T-cell (primary cell): ENCODE measurements around the gene FLNB. TPM values are rescaled to one million over a fixed set of nuclear protein-coding genes. Genes with fewer than 3 reads are reported as not detected.

Source experiments
- ATAC-seq, 4 experiments: fragments of 200-7000 bp in 3 of 4; fragments of 150-1000 bp in 1 of 4; cut with Tn5 transposase; replicated peaks in 1 of 4; 1 replicate in 3 of 4; 2 replicates in 1 of 4; pipeline ENCODE4 v1.10.0; 2021; ENCODE audit warnings: moderate library complexity in 3 of 4, mild to moderate bottlenecking in 2 of 4, moderate number of reproducible peaks in 1 of 4
- CTCF ChIA-PET, 2 donors: fragments of 300-600 bp; sonication (Branson Sonifier 250); formaldehyde crosslinking; loops; one replicate each; lab custom pipeline; 2022; ENCODE audit warnings: antibody characterized with exemption in 2 of 2; lab: Charles Lee
- POLR2A ChIA-PET, 2 donors: fragments of 300-600 bp; sonication (Branson Sonifier 250); formaldehyde crosslinking; loops; one replicate each; lab custom pipeline; 2022; ENCODE audit warnings: antibody characterized with exemption in 2 of 2; lab: Charles Lee
- DNase-seq, 35 experiments: peaks; one replicate each; pipeline versions ENCODE4 v3.0.0 to v3.0.0-alpha.2; 2013 to 2023
- H3K27ac ChIP-seq: one replicate; pipeline ENCODE4 v1.5.1; 2013; ENCODE audit warnings: low read length
- H3K27me3 ChIP-seq, 2 experiments: replicated peaks in 1 of 2; 1 replicate in 1 of 2; 2 replicates in 1 of 2; pipeline versions ENCODE4 v1.6.1 to v1.7.0; 2013; ENCODE audit warnings: low read length in 1 of 2, mixed read lengths in 1 of 2; ENCODE audit not compliant: control insufficient read depth in 2 of 2, insufficient read depth in 2 of 2; ENCODE audit errors: extremely low read depth in 1 of 2
- H3K36me3 ChIP-seq, 2 donors: 1 replicate in 1 of 2; 2 replicates in 1 of 2; pipeline versions ENCODE4 v1.6.1 to v1.7.0; 2013; ENCODE audit warnings: low read length in 1 of 2; ENCODE audit not compliant: control insufficient read depth in 2 of 2, insufficient read depth in 1 of 2; ENCODE audit errors: extremely low read depth in 1 of 2
- H3K4me1 ChIP-seq, 2 experiments: 1 replicate in 1 of 2; 2 replicates in 1 of 2; pipeline versions ENCODE4 v1.6.1 to v1.7.0; 2013; ENCODE audit warnings: low read length in 2 of 2, mixed read lengths in 1 of 2; ENCODE audit not compliant: insufficient read depth in 2 of 2, control insufficient read depth in 1 of 2; ENCODE audit errors: extremely low read depth in 1 of 2
- H3K4me3 ChIP-seq, 2 donors: 1 replicate in 1 of 2; 2 replicates in 1 of 2; pipeline versions ENCODE4 v1.5.1 to v1.7.0; 2013; ENCODE audit warnings: mild to moderate bottlenecking in 2 of 2, low read length in 1 of 2, moderate library complexity in 1 of 2; ENCODE audit not compliant: control insufficient read depth in 1 of 2; ENCODE audit errors: extremely low read depth in 1 of 2
- H3K9me3 ChIP-seq: 2 replicates; pipeline ENCODE4 v1.7.0; 2013
- H3K27ac Mint-ChIP-seq, 2 donors: one replicate each; pipeline ENCODE4 v1.8.0; 2020 to 2021; ENCODE audit warnings: mild to moderate bottlenecking in 2 of 2, mixed read lengths in 2 of 2
- H3K27me3 Mint-ChIP-seq, 2 donors: one replicate each; pipeline ENCODE4 v1.8.0; 2021 to 2022; ENCODE audit warnings: mixed read lengths in 2 of 2
- H3K36me3 Mint-ChIP-seq: one replicate; pipeline ENCODE4 v1.8.0; 2021; ENCODE audit warnings: mixed read lengths
- H3K4me1 Mint-ChIP-seq, 3 donors: one replicate each; pipeline ENCODE4 v1.8.0; 2020 to 2022; ENCODE audit warnings: mixed read lengths in 3 of 3, mild to moderate bottlenecking in 1 of 3
- H3K4me3 Mint-ChIP-seq, 3 donors: one replicate each; pipeline ENCODE4 v1.8.0; 2020 to 2022; ENCODE audit warnings: mild to moderate bottlenecking in 3 of 3, mixed read lengths in 3 of 3, moderate library complexity in 3 of 3
- H3K9me3 Mint-ChIP-seq, 3 donors: one replicate each; pipeline ENCODE4 v1.8.0; 2020 to 2022; ENCODE audit warnings: mixed read lengths in 3 of 3
- WGBS: methylation state at CpG from one replicate; pipeline ENCODE4 v1.1.5; 2013; ENCODE audit warnings: missing lambda C conversion rate; ENCODE audit not compliant: insufficient coverage; 5-methylcytosine and 5-hydroxymethylcytosine counted together
- total RNA-seq, 35 experiments: library from RNA in 6 of 35; stranded (reverse) in 6 of 35; fragments of 120-200 nt in 1 of 35; gene quantifications; one replicate each; pipeline versions ENCODE4 v1.2.1 to v1.2.4 and lab custom pipeline; 2013 to 2026

The FLNB gene
- total RNA-seq, 5 donors from 2014 or later (not counting 1 experiment from before 2014, with no cell fraction given) = 37.0 to 79.7 (median 39.4) TPM

DNA sequence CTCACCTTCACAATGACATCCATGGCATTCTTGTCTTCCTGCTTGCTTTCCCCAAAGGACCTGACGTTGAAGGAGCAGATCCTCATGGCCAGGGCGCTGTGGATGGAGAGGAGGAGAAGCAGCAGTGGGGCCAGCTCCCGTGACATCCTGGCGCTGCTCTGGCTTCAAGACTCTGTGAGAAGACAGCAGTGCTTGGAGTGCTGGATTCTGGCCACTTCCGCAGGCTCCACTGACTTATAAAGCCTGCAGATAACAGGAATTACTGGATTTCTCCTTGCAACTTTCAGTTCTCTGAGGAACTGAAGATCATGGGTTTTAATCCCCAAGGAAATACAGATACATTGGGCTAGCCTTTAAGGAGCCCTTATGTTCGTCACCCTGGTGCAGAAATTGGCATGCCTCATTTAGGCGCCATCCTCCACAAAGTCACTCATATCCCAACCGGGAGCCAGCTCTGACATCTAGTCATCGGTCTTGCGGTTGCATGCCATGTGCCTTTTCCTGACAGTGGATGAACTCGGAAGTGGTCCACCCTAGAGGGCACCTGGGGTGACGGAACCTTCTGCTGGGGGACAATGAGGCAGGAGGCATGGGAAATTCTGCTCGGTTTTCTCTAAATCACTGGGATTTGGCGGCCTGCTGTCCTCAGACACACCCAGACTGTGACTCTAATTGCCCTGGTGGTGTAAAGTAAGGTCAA, 202.7 kb downstream of the FLNB start, which contains the start of gene DNASE1L3:
DNASE1L3 (minus strand) TSS at position 212 of the 700 bp plus-strand sequence; CDS start at position 146, 66 bp downstream.
- ATAC-seq = no peak
- H3K27ac ChIP-seq = no peak within 1 kb of the TSS
- H3K4me1 ChIP-seq = no peaks in the 10 kb centered on the region
- H3K9me3 Mint-ChIP-seq = no peaks in the 10 kb centered on the region
- no peaks in the 10 kb centered on the region for H3K36me3 Mint-ChIP-seq
- no peak within 1 kb of the TSS for H3K4me3 ChIP-seq
- H3K27ac Mint-ChIP-seq = no peak within 1 kb of the TSS
- peaks cover 4 to 5% of the 10 kb centered on the region in 2 donors for H3K27me3 Mint-ChIP-seq
- peaks cover 5 to 13% (median 8%) of the 10 kb centered on the region in 3 donors for H3K4me1 Mint-ChIP-seq
- peaks cover 0 to 12% of the 10 kb centered on the region in 2 experiments for H3K27me3 ChIP-seq
- ChIA-PET CTCF (interaction anchor here (0.6 to 1.1 kb wide), 2 partner anchors 21 to 22 kb away, joined by 3 read pairs; no protein-coding TSS in a partner anchor), POLR2A (no interaction called here)
- DNase-seq = no peak
- 75% methylated on average over 12 of the region's 14 CpGs for WGBS
- H3K9me3 ChIP-seq = no peaks in the 10 kb centered on the region
- H3K4me3 Mint-ChIP-seq = no peak within 1 kb of the TSS
- H3K36me3 ChIP-seq = no peaks in the 10 kb centered on the region

DNA sequence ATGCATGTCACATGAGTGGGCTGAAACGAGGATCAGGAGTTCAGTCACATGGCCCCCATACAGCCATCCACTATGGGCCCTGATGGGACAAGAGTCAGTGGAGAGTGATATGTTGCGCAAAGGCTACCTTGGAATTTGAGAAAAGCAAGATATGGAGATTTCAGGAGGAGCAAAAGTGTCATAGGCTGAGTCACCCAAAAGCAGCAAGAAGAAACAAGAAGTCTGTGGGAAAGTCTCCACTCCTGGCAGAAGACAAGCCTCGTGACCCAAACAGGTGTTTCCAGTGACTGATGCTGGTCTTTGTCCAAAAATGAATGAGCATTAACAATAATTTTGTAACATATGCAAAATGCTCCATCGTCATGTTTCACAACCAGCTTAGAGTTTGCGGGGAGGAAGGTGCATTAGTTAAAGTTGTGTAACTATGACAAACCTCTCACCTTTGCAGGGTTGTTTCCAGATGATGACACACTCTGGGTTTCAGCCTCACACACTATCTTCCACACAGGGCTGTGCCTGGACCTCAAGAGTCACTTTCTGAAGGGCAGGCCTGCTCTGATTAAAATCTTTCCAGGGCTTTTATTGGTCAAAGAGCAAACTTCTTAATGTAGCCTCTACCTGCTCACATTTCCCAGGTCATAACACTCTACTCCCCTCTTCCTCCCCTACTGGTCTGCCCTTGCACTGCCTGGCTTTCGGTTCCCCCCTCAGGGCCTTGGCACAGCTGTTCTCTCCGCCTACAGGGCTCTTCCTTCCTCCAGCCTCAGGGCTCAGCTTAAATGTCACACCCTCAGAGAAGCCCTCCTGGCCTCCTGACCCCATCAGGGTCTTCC, 206.5 kb downstream of the FLNB start:
- no peak overlapping the region for H3K27ac ChIP-seq
- Mint-ChIP-seq H3K4me1 (peaks cover 10 to 17% (median 12%) of the 10 kb centered on the region in 3 donors), H3K36me3 (no peaks in the 10 kb centered on the region), H3K27ac (no peak overlapping the region), H3K27me3 (peaks cover 4 to 5% of the 10 kb centered on the region in 2 donors), H3K9me3 (no peaks in the 10 kb centered on the region), H3K4me3 (no peak overlapping the region)
- H3K9me3 ChIP-seq = no peaks in the 10 kb centered on the region
- ChIA-PET POLR2A (interaction anchor here in 1 of 2 donors (0.6 kb wide), 1 partner anchor 503 kb away, joined by 3 read pairs; no protein-coding TSS in a partner anchor), CTCF (interaction anchor here in 1 of 2 donors (2.2 kb wide), 1 partner anchor 27 kb away, joined by 5 read pairs; no protein-coding TSS in a partner anchor)
- no peak overlapping the region for H3K4me3 ChIP-seq
- peaks cover 0 to 3% of the 10 kb centered on the region in 2 experiments for H3K27me3 ChIP-seq
- no peaks in the 10 kb centered on the region for H3K36me3 ChIP-seq
- DNase-seq (peak in 3 of 35 experiments; percentile 5 to 27 (median 14)), ATAC-seq (peak; percentile 24 to 69 (median 36))
- H3K4me1 ChIP-seq = peaks cover 0 to 6% of the 10 kb centered on the region in 2 experiments
- WGBS = 50% methylated on average over 3 of the region's 7 CpGs

DNA sequence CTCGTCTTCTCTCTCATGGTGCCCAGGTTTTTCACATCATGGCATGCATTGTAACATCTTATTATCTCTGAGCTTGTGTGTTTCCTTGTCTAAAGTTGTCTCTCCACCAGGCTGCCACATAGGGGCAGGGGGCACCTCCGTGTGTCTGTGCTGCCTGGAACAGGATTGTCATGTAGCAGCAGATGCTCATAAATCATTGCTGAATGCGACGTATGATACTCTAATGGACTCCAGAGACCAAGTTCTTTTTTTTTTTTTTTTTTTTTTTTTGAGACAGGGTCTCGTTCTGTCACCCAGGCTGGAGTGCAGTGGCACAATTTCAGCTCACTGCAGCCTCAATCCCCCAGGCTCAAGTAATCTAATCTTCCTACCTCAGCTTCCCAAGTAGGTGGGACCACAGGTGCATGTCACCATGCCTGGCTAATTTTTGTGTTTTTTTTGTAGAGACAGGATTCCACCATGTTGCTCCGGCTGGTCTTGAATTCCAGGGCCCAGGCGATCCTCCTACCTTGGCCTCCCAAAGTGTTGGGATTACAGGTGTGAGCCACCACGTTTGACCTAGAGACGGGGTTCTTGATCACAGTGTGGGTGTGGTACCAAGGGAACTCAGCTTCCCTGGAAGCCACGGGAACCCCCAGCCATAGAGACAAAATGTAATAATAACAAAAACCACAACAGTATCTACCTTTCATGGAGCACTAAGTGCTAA, 207.2 kb downstream of the FLNB start:
- 76% methylated on average over 4 of the region's 10 CpGs for WGBS
- no peak for ATAC-seq
- no peak overlapping the region for H3K27ac Mint-ChIP-seq
- Histone ChIP-seq H3K9me3 (no peaks in the 10 kb centered on the region), H3K4me3 (no peak overlapping the region), H3K27ac (no peak overlapping the region), H3K27me3 (peaks cover 0 to 3% of the 10 kb centered on the region in 2 experiments), H3K36me3 (no peaks in the 10 kb centered on the region), H3K4me1 (peaks cover 0 to 6% of the 10 kb centered on the region in 2 experiments)
- H3K4me1 Mint-ChIP-seq = peaks cover 10 to 17% (median 12%) of the 10 kb centered on the region in 3 donors
- no peaks in the 10 kb centered on the region for H3K9me3 Mint-ChIP-seq
- no peaks in the 10 kb centered on the region for H3K36me3 Mint-ChIP-seq
- H3K27me3 Mint-ChIP-seq = peaks cover 3 to 4% of the 10 kb centered on the region in 2 donors
- no peak for DNase-seq
- POLR2A ChIA-PET = no interaction called here
- CTCF ChIA-PET = interaction anchor here (0.6 to 2.2 kb wide), 2 partner anchors 28 to 76 kb away, joined by 4 to 5 read pairs; no protein-coding TSS in a partner anchor
- no peak overlapping the region for H3K4me3 Mint-ChIP-seq

DNA sequence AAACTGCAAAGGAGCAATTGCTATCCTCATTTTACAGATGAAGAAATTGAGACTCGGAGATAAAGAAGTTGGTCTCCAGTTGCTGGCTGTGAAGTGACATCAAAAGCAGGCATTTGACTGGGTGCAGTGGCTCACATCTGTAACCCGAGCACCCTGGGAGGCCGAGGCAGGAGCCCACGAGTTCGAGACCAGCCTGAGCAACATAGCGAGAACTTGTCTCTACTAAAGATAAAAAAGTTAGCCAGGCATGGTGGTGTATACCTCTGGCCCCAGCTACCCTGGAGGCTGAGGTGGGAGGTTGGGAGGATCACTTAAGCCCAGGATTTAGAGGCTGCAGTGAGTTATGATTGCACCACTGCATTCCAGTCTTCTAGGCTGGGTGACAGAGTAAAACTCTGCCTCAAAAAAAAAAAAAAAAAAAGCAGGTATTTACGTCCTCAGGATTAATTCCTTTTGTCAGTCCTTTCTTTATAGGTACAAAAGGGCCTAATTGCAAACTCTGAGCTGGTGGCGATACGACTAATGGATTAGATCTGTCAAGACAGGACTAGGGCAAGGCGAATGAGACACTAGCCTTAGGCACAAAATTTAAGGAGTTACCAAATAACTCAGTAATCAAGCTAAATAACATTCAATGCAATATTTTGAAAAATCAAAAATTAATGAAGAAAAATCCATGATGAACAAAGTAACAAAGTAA, 208.4 kb downstream of the FLNB start:
- Mint-ChIP-seq H3K4me1 (peaks cover 10 to 17% (median 12%) of the 10 kb centered on the region in 3 donors), H3K27me3 (peaks cover 0 to 3% of the 10 kb centered on the region in 2 donors), H3K36me3 (no peaks in the 10 kb centered on the region), H3K27ac (no peak overlapping the region), H3K4me3 (no peak overlapping the region), H3K9me3 (no peaks in the 10 kb centered on the region)
- no peak overlapping the region for H3K27ac ChIP-seq
- WGBS = 91% methylated on average over 7 of the region's 10 CpGs
- ChIA-PET CTCF (interaction anchor here (0.6 to 2.4 kb wide), 23 partner anchors 11 to 1112 kb away, joined by 3 to 14 read pairs (median 5); partner anchors contain the start of gene FLNB (in 1 of the 2)), POLR2A (interaction anchor here in 1 of 2 donors (0.6 to 0.7 kb wide), 2 partner anchors 29 to 196 kb away, joined by 3 to 6 read pairs; no protein-coding TSS in a partner anchor)
- no peaks in the 10 kb centered on the region for H3K36me3 ChIP-seq
- no peak overlapping the region for H3K4me3 ChIP-seq
- H3K4me1 ChIP-seq = peaks cover 0 to 6% of the 10 kb centered on the region in 2 experiments
- no peaks in the 10 kb centered on the region for H3K9me3 ChIP-seq
- no peak for ATAC-seq
- no peak for DNase-seq
- H3K27me3 ChIP-seq = peaks cover 0 to 3% of the 10 kb centered on the region in 2 experiments

DNA sequence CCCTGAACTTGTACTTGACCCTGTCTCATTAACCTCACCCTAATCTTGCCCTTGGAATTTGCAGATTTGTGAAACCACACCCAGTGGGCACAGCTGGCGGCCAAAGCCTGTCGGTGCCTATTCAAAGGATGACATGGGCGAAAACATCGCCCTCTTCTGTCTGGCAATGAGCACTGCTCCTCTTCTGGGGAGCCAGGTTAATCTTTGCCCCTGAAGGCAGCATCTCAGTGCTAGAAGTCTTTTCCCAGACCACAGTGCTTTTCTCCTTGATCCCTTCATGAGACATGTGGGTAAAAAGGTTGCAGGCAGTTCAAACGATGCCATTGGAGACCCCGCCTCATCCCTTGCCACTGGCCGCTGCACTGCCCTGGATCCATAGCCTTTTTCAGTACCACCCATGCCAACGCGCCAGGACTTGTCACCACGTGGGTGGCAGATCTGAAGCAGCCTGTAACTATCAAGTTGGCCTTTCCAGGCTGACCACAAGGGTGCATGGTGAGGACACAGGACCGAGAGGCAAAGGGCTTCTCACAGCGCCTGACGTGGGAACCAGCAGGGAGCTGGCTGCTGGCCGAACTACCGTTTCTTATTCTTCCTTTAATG, 209.1 kb downstream of the FLNB start:
- ChIA-PET CTCF (interaction anchor here (0.6 to 2.4 kb wide), 25 partner anchors 10 to 1111 kb away, joined by 3 to 14 read pairs (median 5); partner anchors contain the start of gene FLNB (in 1 of the 2)), POLR2A (interaction anchor here (0.6 to 0.7 kb wide), 3 partner anchors 29 to 965 kb away, joined by 3 to 9 read pairs (median 6); no protein-coding TSS in a partner anchor)
- H3K4me1 Mint-ChIP-seq = peaks cover 10 to 17% (median 12%) of the 10 kb centered on the region in 3 donors
- no peaks in the 10 kb centered on the region for H3K9me3 Mint-ChIP-seq
- H3K27ac ChIP-seq = no peak overlapping the region
- H3K9me3 ChIP-seq = no peaks in the 10 kb centered on the region
- no peaks in the 10 kb centered on the region for H3K36me3 Mint-ChIP-seq
- peaks cover 0 to 6% of the 10 kb centered on the region in 2 experiments for H3K4me1 ChIP-seq
- peaks cover 0 to 3% of the 10 kb centered on the region in 2 experiments for H3K27me3 ChIP-seq
- H3K27ac Mint-ChIP-seq = no peak overlapping the region
- WGBS = 20% methylated on average over 10 of the region's 15 CpGs
- DNase-seq (peak; percentile 13 to 77 (median 42)), ATAC-seq (peak; percentile 82 to 93 (median 90))
- no peaks in the 10 kb centered on the region for H3K36me3 ChIP-seq
- H3K4me3 ChIP-seq = no peak overlapping the region
- H3K27me3 Mint-ChIP-seq = peaks cover 0 to 3% of the 10 kb centered on the region in 2 donors
- H3K4me3 Mint-ChIP-seq = peak overlapping the region in 2 of 3 donors; percentile 10 to 40
